Tracheal epithelial cell (primary cell): ENCODE results near the gene HOXC11. TPM values are rescaled to one million over a fixed set of nuclear protein-coding genes. Genes with fewer than 3 reads are reported as not detected.

Source experiments
- total RNA-seq: library from RNA; depleted of rRNA; stranded (reverse); fragments of >200 nt; gene quantifications from 2 replicates; pipeline ENCODE4 v1.2.1, GENCODE V29; 2014

Gene HOXC11
- 0.24 TPM in 1 of 2 replicates, not detected in the other for total RNA-seq

GRCh38 chr12:53972722-53973235 lies at the start of gene HOXC11:
Gene HOXC11 (plus strand): TSS chr12:53973126. CDS start chr12:53973242, 116 bp downstream.

GRCh38 chr12:53938326-53939140 lies 34.4 kb upstream of the HOXC11 start, which contains the start of gene HOXC13:
Gene HOXC13 (plus strand): TSS chr12:53938831. CDS start chr12:53938907, 76 bp downstream.

GRCh38 chr12:53954694-53955035 lies 18.3 kb upstream of the HOXC11 start, which contains the start of gene HOXC12:
Gene HOXC12 (plus strand): TSS chr12:53954903. CDS start chr12:53954930, 27 bp downstream.

GRCh38 chr12:53974084-53975063 lies 1.4 kb downstream of the HOXC11 start, which contains the start of gene HOTAIR:
Gene HOTAIR (minus strand): TSS chr12:53974954.

GRCh38 chr12:53984901-53985691 lies 12.2 kb downstream of the HOXC11 start, which contains the start of gene HOXC10:
Gene HOXC10 (plus strand): TSS chr12:53985146. CDS start chr12:53985260, 114 bp downstream.

GRCh38 chr12:54000116-54001114 lies 27.5 kb downstream of the HOXC11 start, which contains the start of gene HOXC9:
Gene HOXC9 (plus strand): TSS chr12:54000161. CDS start chr12:54000189, 28 bp downstream.

Other genes with a start within 250 kb of the HOXC11 start
- gene CALCOCO1, start 245.7 kb upstream of the HOXC11 start, total RNA-seq = 44.3 and 52.3 TPM in 2 replicates
- gene CISTR, start 221.1 kb upstream of the HOXC11 start, total RNA-seq = not detected in 2 replicates
- gene HOXC13, start 34.3 kb upstream of the HOXC11 start, total RNA-seq = not detected in 2 replicates
- not detected in 2 replicates for gene HOXC12, start 18.2 kb upstream of the HOXC11 start, total RNA-seq
- gene HOTAIR, start 1.8 kb downstream of the HOXC11 start, total RNA-seq = under 0.01 TPM in 2 replicates
- gene HOXC10, start 12.0 kb downstream of the HOXC11 start, total RNA-seq = 2.2 TPM in 1 of 2 replicates, not detected in the other
- gene HOXC9, start 27.0 kb downstream of the HOXC11 start, total RNA-seq = 0.72 TPM in 1 of 2 replicates, not detected in the other
- gene HOXC8, start 35.9 kb downstream of the HOXC11 start, total RNA-seq = not detected in 2 replicates
- 0.48 TPM in 1 of 2 replicates, not detected in the other for gene HOXC6, start 55.3 kb downstream of the HOXC11 start, total RNA-seq
- gene HOXC5, start 59.9 kb downstream of the HOXC11 start, total RNA-seq = not detected in 2 replicates
- under 0.01 TPM in 1 of 2 replicates, not detected in the other for gene HOXC4, start 80.7 kb downstream of the HOXC11 start, total RNA-seq
- gene SMUG1, start 215.9 kb downstream of the HOXC11 start, total RNA-seq = 29.0 and 37.1 TPM in 2 replicates